Measurements from ENCODE around the gene RCAN3. TPM values are rescaled to one million over a fixed set of nuclear protein-coding genes. Genes with fewer than 3 reads are reported as not detected.
"Not testable (repeated sequence)": the region's sequence is repeated elsewhere in the genome, so short reads cannot be mapped to it uniquely, and the experiment has no call there.

The RCAN3 gene
- total RNA-seq = 61.0 and 61.1 TPM in 2 replicates

- intact Hi-C loops (cut with micrococcal nuclease) = loop anchor here (1.0 to 10.0 kb wide), 7 partner anchors 16 to 730 kb away; partner anchors contain the start of genes CLIC4, NIPAL3 and SYF2
Observed at GRCh38 chr1:24502709-24503058, at the start of gene RCAN3. Gene RCAN3 (plus strand): TSS chr1:24502836. CDS start chr1:24514373, 11,537 bp downstream.

DNA sequence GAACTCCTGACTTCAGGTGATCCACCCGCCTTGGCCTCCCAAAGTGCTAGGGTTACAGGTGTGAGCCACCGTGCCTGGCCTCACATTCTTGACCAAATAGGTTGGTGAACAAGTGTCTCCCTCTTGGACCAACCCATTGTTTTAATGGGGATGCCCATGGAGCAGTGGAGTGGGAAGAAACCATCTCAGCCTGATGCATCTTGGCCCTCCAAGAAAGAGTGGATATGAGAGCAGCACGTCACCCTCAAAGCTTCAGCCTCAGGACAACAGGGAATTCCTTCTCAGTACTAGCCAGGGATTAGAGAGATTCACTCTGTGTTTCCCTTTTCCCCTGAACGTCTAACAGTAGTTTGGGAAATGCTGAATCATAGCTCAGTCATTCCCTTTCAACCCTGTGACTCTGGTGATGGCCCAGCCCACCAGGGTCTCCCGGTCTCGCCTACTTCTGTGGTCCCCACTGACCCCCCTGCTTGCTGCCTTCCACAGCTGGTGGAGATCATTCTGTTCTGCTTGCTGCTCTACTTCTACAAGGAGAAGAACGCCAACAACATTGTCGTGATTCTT is 49.6 kb upstream of the RCAN3 start:
- intact Hi-C loops (cut with micrococcal nuclease) = no loop called here

- intact Hi-C loops (cut with micrococcal nuclease) = no loop called here
Observed at GRCh38 chr1:24454673-24455072, 48.0 kb upstream of the RCAN3 start.

GRCh38 chr1:24455272-24455671 is 47.4 kb upstream of the RCAN3 start:
- intact Hi-C loops (cut with micrococcal nuclease) = no loop called here

- intact Hi-C loops (cut with micrococcal nuclease) = no loop called here
Observed at GRCh38 chr1:24457866-24458265, 44.8 kb upstream of the RCAN3 start.

GRCh38 chr1:24459551-24460266 is 42.9 kb upstream of the RCAN3 start:
- intact Hi-C loops (cut with micrococcal nuclease) = no loop called here

DNA sequence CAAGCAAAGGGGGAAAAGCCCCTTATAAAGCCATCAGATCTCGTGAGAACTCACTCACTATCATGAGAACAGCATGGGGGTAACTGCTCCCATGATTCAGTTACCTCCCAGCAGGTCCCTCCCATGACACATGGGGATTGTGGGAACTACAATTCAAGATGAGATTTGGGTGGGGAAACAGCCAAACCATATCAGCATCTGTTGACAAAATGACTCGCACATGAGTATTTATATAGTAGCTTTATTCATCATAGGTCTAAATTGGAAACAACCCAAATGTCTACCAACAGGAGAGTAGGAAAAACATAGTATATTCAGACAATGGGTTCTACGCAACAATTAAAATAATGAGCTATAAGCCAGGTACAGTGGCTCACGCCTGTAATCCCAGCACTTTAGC is 40.5 kb upstream of the RCAN3 start:
- intact Hi-C loops (cut with micrococcal nuclease) = not testable (repeated sequence)

DNA sequence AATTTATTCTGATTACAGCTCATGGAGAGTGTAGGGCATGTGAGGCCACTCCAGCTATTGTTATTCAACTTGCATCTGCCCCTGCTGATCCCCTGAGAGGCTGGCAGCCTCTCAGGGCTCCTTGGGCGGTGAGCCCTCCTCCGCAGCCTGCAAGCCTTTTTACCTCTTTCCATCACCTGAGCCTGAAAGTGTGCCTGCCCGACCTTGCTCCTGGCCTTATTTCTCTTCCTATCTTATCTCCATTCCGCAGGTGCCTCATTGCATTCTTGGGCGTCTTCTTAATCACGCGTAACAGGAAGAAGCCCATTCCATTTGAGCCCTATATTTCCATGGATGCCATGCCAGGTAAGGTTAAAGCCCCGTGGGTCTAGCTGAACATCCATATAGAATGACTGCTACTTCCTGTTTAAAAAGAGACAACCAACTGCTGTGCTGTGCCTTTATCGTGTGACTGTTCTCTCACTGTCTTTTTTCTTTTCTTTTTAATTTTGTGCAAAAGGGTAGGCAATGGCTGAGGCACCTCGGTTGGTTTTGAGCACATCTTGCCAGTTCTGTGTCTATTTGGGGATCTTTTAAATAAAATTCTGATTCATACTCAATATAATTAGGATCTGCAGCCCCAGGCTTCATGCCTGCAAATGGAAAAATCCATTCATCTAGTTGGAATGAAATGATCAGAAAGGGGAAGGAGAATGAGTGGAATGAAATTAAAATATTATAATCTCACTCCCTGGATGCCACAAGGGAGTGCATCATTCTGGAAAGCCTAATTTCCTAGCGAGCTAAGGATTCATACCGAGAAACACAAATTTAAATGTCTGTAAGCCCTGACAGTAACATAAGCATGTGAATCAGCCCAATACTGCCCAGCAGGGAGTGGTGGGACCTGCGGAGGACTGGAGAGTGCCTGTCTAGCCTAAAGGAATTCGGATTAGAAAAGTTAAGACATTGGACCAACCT is 38.6 kb upstream of the RCAN3 start:
- intact Hi-C loops (cut with micrococcal nuclease) = no loop called here

- intact Hi-C loops (cut with micrococcal nuclease) = no loop called here
Observed at GRCh38 chr1:24465099-24465498, 37.5 kb upstream of the RCAN3 start.

GRCh38 chr1:24465638-24466037 is 37.0 kb upstream of the RCAN3 start:
- intact Hi-C loops (cut with micrococcal nuclease) = no loop called here

- intact Hi-C loops (cut with micrococcal nuclease) = no loop called here
Observed at GRCh38 chr1:24468685-24469316, 33.8 kb upstream of the RCAN3 start.

GRCh38 chr1:24470592-24470991 is 32.0 kb upstream of the RCAN3 start:
- intact Hi-C loops (cut with micrococcal nuclease) = no loop called here

DNA sequence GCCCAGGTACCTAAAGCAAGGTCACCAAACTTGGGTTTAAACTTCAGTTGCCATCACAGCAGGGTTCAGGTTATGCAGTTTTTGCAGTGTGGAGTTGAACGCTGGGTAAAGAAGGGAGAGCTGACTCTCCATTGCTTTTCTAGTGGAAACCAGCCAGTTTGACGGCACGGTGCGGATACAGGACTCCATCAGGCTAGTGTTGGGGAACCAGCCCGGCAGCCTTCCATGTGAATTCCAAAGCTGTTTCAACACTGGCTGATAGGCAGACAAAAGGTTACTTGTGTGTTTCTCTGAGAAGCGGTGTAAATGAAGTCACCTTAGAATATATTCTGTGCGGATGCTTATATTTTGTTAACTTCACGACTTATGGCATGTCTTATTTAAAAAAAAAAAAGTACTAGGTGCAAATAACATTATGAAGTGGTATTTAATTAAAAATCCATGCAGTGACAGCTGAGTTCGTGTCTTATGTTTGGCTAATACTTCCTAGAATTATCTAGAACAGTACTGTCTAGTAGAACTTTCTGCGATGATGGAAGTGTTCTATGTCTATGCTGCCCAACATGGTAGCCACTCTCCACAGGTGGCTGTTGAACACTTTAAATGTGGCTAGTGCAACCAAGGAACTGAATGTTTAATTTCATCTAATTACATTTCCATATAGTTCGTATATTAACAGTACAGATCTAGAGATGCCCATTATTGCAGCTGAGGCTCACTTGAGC is 29.9 kb upstream of the RCAN3 start:
- intact Hi-C loops (cut with micrococcal nuclease) = no loop called here

GRCh38 chr1:24474193-24474592 is 28.4 kb upstream of the RCAN3 start:
- intact Hi-C loops (cut with micrococcal nuclease) = no loop called here

GRCh38 chr1:24475700-24476099 is 26.9 kb upstream of the RCAN3 start:
- intact Hi-C loops (cut with micrococcal nuclease) = no loop called here

DNA sequence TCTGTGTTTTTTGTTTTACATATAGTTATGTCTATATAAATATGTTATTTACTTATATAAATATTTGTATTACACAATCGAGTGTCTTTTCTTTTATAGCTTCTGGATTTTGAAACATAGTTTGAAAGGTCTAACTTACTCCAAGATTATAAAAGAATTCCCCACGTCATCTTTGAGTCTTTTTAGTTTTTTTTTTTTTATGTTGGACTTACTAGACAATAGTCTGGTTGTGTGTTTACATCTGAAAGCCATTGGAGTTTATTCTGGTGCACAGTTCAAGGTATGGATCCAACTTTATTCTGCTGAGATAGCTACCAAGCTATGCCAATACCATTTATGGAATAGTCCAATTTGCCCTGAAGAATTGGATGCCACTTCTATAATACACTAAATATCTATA is 26.1 kb upstream of the RCAN3 start:
- intact Hi-C loops (cut with micrococcal nuclease) = no loop called here

DNA sequence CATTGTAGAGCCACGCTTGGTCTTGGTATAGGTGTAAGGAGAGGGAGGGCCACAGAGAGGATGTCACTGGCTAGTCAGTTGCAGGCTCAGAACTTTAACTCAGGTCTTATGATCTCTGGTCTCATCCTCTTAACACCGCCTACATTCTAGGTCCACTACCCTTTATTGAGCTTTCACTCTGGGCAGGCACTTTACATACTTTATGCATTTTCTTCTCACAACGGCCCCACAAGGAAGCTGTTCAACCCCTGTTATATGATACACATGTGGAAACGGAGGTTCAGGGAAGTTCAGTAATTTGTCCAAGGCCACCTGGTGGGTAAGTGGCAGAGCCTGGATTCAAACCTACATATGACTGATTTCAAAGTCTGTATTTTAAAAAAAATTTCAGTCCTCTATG is 25.3 kb upstream of the RCAN3 start:
- intact Hi-C loops (cut with micrococcal nuclease) = no loop called here

DNA sequence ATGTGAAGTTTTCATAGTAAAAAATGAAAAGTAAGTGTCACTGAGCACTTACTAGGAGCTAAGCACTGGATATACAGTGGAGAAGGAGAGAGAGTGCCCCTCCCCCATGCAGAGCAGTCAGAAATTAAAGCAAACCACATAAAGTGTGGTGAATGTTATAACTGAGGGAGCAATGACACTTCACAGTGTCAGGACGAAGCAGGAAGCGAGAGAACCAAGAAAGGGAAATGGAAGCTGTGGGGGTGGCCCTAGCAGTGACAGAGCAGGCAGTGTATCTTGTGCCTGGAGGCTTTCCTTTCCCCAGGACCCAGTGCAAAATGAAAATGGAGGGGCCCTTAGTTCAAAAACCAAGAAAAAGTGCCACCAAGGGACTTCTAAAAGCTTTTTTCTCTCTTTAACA is 21.5 kb upstream of the RCAN3 start:
- intact Hi-C loops (cut with micrococcal nuclease) = loop anchor here (1.0 to 10.0 kb wide), 3 partner anchors 54 to 162 kb away; partner anchors contain the start of genes NIPAL3 and SRRM1

- intact Hi-C loops (cut with micrococcal nuclease) = loop anchor here (1.0 to 10.0 kb wide), 4 partner anchors 20 to 161 kb away; partner anchors contain the start of genes NIPAL3, RCAN3 and SRRM1
Observed at GRCh38 chr1:24481843-24482610, 20.6 kb upstream of the RCAN3 start.

- intact Hi-C loops (cut with micrococcal nuclease) = loop anchor here (5.0 to 10.0 kb wide), 2 partner anchors 51 to 66 kb away; partner anchors contain the start of gene NIPAL3
Observed at GRCh38 chr1:24483441-24483840, 19.2 kb upstream of the RCAN3 start.

Measured in T-helper 2 cell treated with Interferon-gamma antibody and Interleukin-4, amounts not matched to agents 100 ng/mL and 5 ng/mL, for 36 hours (primary cell).